Measurements from ENCODE around the gene GPR176.

The GPR176 gene

DNA sequence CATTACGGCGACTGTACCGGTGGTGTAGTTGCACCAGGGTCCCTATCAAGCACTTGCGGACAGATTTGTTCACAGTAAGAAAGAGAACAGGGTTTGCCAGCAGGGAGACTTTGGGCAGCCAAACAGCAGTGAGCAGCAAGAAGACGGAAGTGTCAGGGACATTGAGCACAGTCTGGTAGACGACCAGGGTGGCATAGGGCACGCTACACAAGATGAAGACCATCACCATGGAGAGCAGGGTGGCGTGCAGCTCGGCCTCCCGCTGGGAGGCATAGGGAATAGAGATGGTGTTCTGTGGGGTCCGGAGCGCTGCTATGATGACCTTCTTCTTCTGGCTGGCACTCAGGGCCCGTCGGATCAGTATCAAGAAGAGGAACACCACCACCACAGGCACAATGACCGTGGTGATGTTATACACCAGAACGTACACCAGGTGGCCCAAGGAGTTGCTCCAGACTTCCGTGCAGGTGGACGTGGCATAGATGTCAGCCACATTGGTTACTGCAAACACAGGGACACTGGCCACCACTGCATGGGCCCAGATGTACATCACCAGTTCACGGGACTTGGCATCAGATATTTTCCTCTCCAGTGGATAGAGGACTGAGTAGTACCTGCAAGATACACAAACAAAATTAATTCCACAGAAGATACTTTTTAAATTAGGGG is 118.3 kb downstream of the GPR176 start:
- DNase-seq, result no peak

DNA sequence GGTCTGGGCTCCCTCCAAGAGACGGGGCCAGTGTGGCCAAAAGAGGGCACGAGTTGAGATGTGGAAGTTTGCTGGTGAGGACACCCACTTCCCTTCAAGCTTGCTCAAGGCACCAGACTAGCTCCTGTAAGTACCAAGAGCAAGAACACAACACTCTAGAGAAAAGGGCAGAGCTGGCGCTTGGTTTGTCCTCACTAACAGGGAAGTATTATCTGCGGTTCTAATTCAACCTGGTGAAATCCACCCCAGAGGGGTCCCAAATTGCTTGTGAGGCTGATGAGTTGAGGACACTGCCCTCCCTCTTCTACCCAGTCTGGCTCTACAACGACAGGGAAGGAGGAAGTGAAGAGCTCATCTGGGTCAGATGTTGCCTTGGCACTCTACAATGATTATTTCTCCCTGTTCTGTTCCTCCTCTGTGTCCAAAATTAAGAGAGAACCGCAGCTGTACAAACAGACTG is 120.5 kb downstream of the GPR176 start:
- DNase-seq, result no peak

DNA sequence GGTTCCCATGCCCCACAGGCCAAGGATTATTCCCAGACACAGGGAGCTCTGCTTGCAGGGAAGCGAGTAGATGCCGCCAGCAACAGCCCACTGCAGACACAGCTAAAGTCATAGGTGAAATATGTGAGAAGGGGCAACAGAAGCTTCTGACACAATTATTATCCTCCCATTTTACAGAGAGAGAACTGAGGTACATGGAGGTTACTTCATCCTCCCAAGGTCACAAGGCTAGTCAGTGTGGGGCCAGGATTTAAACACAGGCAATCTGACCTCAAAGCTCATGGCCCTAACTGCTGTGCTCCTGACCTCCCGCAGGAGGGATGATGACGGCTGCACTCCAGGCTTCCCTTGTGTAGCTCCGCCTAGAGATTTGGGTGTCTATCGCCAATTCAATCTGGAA is 121.7 kb downstream of the GPR176 start:
- DNase-seq, result no peak

DNA sequence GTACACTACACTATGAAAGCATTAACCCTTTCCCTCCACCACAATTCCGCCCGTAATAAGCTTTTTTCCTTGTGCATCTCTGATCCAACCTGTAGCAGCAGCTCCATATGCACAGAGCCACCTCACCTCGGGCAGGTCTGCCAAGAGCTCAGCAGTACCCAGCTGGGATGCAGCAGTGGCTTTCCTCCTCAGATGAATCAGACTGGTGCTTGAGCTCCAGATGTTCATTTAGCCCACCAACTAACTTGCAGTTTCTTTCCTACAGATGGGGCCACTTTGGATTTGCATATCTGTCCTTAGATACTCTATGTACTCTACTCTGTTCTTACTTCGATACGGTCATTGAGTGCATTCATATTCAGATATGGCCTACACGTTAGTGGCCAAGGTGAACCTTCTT is 122.7 kb downstream of the GPR176 start:
- DNase-seq, result no peak

GRCh38 chr15:39796601-39797000 is 123.5 kb downstream of the GPR176 start:
- DNase-seq, result no peak

DNA sequence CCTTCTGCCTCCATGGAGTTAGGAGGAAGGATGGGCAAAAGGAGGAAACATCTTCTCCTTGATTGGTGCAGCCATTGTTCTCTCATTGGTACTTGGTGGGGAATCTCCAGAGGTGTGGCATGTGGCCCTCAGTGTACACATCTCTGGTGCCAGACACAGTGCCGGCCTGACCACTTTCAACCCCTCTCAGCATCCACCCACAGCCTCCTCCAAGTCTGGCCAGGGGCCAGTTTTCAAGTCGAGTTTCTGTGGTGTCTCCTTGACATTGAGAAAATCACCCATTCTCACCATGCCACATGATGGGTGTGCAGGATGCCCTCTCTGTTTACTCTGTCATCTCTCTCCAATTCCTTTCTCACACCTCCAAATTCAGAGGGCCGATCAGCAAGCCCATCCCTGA is 124.6 kb downstream of the GPR176 start:
- DNase-seq, result no peak

DNA sequence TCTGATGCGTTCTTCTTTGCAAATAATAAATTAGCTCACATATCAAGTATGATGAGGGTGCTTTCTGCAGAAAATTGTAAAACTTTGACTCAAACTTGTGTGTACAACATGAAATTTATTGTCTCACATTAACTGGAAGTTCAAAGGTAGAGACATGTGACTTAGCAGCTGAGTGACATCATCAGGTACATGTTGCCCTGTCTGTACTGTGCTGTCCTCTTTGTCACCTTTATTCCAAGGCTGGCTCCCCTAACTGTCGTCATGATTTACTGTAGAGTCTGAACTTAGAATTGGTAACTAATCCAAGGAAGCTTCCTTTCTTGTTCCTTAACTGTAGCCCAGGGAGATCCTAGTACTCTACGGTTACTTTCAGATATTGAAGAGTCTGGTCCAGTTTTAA is 125.1 kb downstream of the GPR176 start:
- no peak for DNase-seq

DNA sequence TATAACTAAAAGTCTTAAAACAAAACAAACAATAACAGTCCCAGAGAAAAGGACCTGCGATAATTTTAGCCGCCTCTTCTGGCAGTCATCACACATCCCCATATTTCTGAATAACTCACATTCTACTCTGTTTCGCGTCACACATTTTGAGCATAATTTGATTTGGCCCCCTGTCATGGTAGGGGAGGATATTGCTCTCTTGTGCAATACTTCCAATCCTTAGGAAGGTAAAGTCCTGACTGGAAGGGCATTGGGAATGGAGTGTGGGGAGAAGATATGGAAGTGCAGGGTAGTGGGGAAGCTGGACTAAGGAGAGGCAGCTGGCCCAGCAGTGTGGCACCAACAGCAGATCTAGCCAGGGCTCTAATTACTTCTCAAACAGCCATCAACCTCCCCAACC is 126.1 kb downstream of the GPR176 start:
- DNase-seq, result no peak

DNA sequence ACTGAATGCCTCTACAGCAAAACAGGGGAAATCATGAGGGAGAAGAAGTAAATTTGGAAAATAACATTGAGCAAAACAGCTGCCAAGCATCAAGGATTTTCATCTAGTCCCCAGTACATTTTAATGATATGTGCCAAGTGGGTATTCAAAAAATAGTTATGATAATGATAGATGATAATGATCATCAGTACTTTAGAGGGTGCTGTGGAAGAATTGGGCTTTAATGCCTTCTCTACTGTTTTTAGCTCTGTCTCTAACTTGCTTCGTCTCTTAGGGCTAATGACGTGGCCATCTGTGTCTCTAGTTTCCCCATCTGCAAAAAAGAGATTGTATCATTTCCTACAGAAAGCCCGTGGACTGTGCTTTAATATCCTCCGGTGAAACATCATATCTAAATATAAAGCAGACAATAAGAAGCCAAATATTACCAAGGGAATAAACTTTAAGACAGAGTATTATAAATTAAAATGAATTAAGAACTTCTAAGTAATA is 127.2 kb downstream of the GPR176 start:
- no peak for DNase-seq

DNA sequence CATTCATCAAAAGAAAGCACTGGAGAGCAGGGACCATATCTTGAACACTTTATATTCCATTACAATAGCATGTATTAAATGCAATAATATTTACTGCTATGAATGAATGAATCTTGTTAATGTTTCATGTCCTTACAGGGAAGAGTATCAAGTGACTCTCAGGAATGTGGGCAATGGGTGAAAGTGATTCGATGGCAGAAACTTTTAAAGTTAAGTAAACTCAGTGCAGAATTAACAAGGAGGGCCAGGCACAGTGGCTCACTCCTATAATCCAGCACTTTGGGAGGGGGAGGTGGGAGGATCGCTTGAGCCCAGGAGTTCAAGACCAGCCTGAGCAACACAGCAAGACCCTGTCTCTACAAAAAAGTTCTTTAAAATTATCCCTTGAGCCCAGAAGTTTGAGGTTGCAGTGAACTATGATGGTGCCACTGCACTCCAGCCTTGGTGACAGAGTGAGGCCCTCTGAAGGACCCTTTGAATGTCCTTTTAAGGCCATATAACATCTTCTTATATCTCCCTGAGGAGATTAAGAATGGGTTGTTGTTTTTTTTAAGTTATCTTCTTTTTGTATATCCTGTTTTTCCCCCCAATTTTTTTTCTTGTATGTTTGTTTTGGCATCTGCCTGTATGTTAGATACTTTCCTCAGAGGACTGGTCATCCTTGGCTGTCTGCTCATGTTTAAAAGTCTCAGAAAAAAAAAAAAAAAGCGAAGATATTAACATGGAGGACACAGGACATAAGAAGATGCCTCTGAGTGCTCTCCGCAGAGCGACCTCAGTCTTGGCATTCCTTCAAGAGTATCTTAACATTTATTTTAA is 127.8 kb downstream of the GPR176 start:
- no peak for DNase-seq

DNA sequence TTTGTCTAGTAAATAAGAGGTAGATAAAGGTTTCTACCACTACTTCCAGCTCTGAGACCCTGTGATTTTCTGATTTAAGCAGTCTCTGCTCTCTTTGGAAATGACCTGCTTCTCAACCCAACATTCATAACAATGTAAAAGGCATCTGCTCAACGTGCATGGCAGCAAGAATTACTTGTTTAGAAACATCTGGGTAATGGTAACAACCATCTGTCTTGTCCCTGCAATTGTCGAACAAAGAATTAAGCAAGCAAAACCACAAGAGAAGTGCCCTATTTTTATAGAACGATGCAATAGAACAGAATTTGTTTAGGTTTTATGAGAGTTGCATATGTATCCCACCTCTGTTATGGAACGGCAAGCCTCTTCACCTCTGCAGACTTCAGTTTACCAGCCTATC is 130.3 kb downstream of the GPR176 start:
- no peak for DNase-seq

- no peak for DNase-seq
These were observed 131.1 kb downstream of the GPR176 start for GRCh38 chr15:39788800-39789565.

GRCh38 chr15:39788108-39788507 is 132.0 kb downstream of the GPR176 start:
- DNase-seq, result no peak

DNA sequence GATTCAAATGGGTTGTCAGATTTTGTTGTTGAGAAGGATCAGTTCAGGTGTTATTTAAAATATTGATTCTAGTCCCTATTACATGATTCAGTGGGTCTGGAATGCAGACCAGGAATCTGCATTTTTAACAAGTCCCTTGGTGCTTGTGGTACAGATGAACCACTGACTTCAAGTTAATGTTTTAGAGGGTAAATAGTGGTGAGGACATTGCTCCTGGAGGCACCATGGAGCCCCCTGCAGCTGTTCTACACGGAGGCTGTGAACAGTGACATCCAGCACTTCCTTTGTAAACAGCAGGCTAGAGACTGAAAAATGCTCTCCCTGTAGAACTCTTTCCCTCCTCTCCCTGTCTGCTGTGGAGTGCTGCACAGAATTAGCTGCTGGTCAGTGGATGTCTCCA is 132.6 kb downstream of the GPR176 start:
- no peak for DNase-seq

- DNase-seq, result no peak
These were observed 133.5 kb downstream of the GPR176 start for GRCh38 chr15:39786447-39787056.

GRCh38 chr15:39785841-39786240 is 134.2 kb downstream of the GPR176 start:
- DNase-seq, result no peak

GRCh38 chr15:39785139-39785538 is 134.9 kb downstream of the GPR176 start:
- no peak for DNase-seq

DNA sequence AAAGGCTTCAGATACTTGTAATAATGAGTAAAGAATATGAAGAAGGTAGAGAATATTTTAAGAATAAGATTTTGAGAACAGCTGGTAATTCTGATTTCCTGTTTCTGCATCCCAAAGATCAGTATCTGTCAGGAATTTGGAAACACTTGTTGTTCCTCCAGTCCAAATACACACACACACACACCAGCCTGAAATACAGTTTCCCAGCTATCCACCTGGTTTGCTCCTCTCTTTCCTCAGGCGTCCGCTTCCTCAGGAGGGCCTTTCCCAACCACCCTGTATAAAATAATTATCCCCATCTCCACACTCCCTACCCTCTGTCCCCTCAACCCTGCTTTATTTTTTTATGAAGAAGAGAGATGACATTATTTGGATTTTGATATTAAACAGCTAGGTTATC is 135.4 kb downstream of the GPR176 start:
- DNase-seq, result no peak

- DNase-seq, result no peak
These were observed 135.9 kb downstream of the GPR176 start for GRCh38 chr15:39784125-39784524.

GRCh38 chr15:39783244-39783820 is 136.7 kb downstream of the GPR176 start:
- no peak for DNase-seq

- peak; percentile 95 for DNase-seq
These were observed 137.5 kb downstream of the GPR176 start, which contains the start of gene FSIP1 for GRCh38 chr15:39782441-39783138. TSS of gene FSIP1 (minus strand) at chr15:39782841. CDS start at chr15:39776524, 6,317 bp downstream.

- DNase-seq, result no peak
These were observed 138.1 kb downstream of the GPR176 start for GRCh38 chr15:39781967-39782302.

Measured in stimulated activated CD4-positive, alpha-beta T cell treated with anti-CD3 and anti-CD28 coated beads, Interleukin-12 subunit alpha, Interleukin-12 subunit beta, amount 100 ng/mL, for 4 hours (primary cell).